ENCODE measurements around the gene CHMP4A.

- TF ChIP-seq CTCF (IDR thresholded peaks at IDR 0.05) (no peak), POLR2AphosphoS5 (IDR thresholded peaks at IDR 0.05) (no peak)
Observed at GRCh38 chr14:24261256-24261968, 48.1 kb upstream of the CHMP4A start.
